K562 (cell line): Measurements from ENCODE around the gene LRRIQ4. TPM values are rescaled to one million over a fixed set of nuclear protein-coding genes. Genes with fewer than 3 reads are reported as not detected.
A peak's percentile ranks its signal among the peaks of the same experiment; 100 is the strongest.

Experiments
- ARID1B ChIP-seq: fragments of 450-650 bp; IDR thresholded peaks from 2 replicates; pipeline ENCODE4 v1.6.1; 2016; ENCODE audit warnings: antibody characterized with exemption, mild to moderate bottlenecking, inconsistent platforms
- CGGBP1 ChIP-seq: fragments of 250-450 bp; sonication (Bioruptor Pico); IDR thresholded peaks from 2 replicates; pipeline ENCODE4 v1.9.0; 2021; ENCODE audit warnings: mild to moderate bottlenecking
- E2F6 ChIP-seq, 2 experiments: IDR thresholded peaks; 2 replicates each; pipeline ENCODE4 v1.6.1; 2011; ENCODE audit warnings: borderline replicate concordance in 1 of 2, control low read depth in 1 of 2, low read depth in 1 of 2, low read length in 1 of 2, mild to moderate bottlenecking in 1 of 2, mixed read lengths in 1 of 2, moderate library complexity in 1 of 2; ENCODE audit not compliant: insufficient read depth in 1 of 2, insufficient read length in 1 of 2, poor library complexity in 1 of 2, severe bottlenecking in 1 of 2; ENCODE audit errors: extremely low read depth in 1 of 2
- GTF3C2 ChIP-seq: IDR thresholded peaks from 3 replicates; pipeline ENCODE4 v1.6.1; 2011; ENCODE audit warnings: borderline replicate concordance, mild to moderate bottlenecking, moderate library complexity; ENCODE audit not compliant: insufficient read length; ENCODE audit errors: extremely low read depth
- JUNB ChIP-seq: fragments of 450-650 bp; formaldehyde crosslinking; conservative IDR thresholded peaks from 2 replicates; pipeline ENCODE4 v1.4.0; 2020; ENCODE audit warnings: mild to moderate bottlenecking
- MTA2 ChIP-seq: fragments of 450-650 bp; IDR thresholded peaks from 2 replicates; pipeline ENCODE4 v1.6.1; 2016; ENCODE audit warnings: low read depth
- MTF1 ChIP-seq: fragments of 250-450 bp; sonication (Bioruptor Pico); IDR thresholded peaks from 2 replicates; pipeline ENCODE4 v1.9.0; 2021; ENCODE audit warnings: moderate library complexity, mild to moderate bottlenecking, inconsistent platforms, borderline replicate concordance
- PCBP1 ChIP-seq: fragments of 200-400 bp; formaldehyde crosslinking; IDR thresholded peaks from 2 replicates; pipeline ENCODE4 v1.6.1; 2018; ENCODE audit warnings: mild to moderate bottlenecking, low read depth, low read length; ENCODE audit not compliant: poor library complexity, severe bottlenecking
- RFX5 ChIP-seq: IDR thresholded peaks from 2 replicates; pipeline ENCODE4 v1.6.1; 2011; ENCODE audit warnings: low read depth, mild to moderate bottlenecking, improper control_type of control experiment, low read length
- SNAPC5 ChIP-seq: fragments of 250-450 bp; sonication (Bioruptor Pico); IDR thresholded peaks from 2 replicates; pipeline ENCODE4 v1.8.0; 2021; ENCODE audit warnings: moderate library complexity, mild to moderate bottlenecking, inconsistent platforms
- USF1 ChIP-seq: sonication (generic); formaldehyde crosslinking; IDR thresholded peaks from 2 replicates; pipeline ENCODE4 v1.9.0; 2022; ENCODE audit warnings: mild to moderate bottlenecking, missing genetic modification reagents
- ZNF324 ChIP-seq: fragments of 250-450 bp; sonication (Bioruptor Pico); IDR thresholded peaks from 2 replicates; pipeline ENCODE4 v1.4.0; 2020; ENCODE audit warnings: mild to moderate bottlenecking
- polyA plus RNA-seq, 8 experiments: library from polyadenylated mRNA; depleted of rRNA in 4 of 8; stranded (reverse) in 5 of 8; unstranded in 3 of 8; fragments of >200 nt; fragmentation: Nextera tagmentation in 2 of 8; fragmentation: Illumina TruSeq in 1 of 8; extraction: Ambion mirVana in 2 of 8; extraction: Trizol in 1 of 8; gene quantifications; 2 replicates each; pipeline versions ENCODE4 v1.2.1 to v1.2.3, GENCODE V29; 2011 to 2014; ENCODE audit warnings: inconsistent platforms in 1 of 8, missing spikeins in 1 of 8
- total RNA-seq, 7 experiments: library from RNA; depleted of rRNA in 6 of 7; stranded (reverse); fragments of >200 nt in 6 of 7; fragmentation: Illumina TruSeq in 2 of 7; extraction: Trizol in 2 of 7; gene quantifications; 2 replicates each; pipeline versions ENCODE4 v1.2.1 to v1.2.3, GENCODE V29; 2011 to 2021; ENCODE audit warnings: low replicate concordance in 1 of 7
- TF ChIP-seq, protein P1 (sequence below): fragments of 450-650 bp; formaldehyde crosslinking; IDR thresholded peaks from 2 replicates; pipeline ENCODE4 v1.4.0; 2020; ENCODE audit warnings: mild to moderate bottlenecking, moderate library complexity
- TF ChIP-seq, protein P2 (sequence below): fragments of 450-650 bp; IDR thresholded peaks from 2 replicates; pipeline ENCODE4 v1.6.1; 2018; ENCODE audit warnings: mild to moderate bottlenecking, low read depth; ENCODE audit not compliant: partially characterized antibody
- TF ChIP-seq, protein P3 (sequence below), 2 experiments: fragments of 450-650 bp in 1 of 2; sonication (generic) in 1 of 2; formaldehyde crosslinking in 1 of 2; IDR thresholded peaks in 1 of 2; conservative IDR thresholded peaks in 1 of 2; 2 replicates each; pipeline versions ENCODE4 v1.6.1 to v1.8.1; 2016 to 2023; ENCODE audit warnings: mild to moderate bottlenecking in 2 of 2, moderate library complexity in 2 of 2, inconsistent platforms in 1 of 2, missing genetic modification reagents in 1 of 2

Gene LRRIQ4
- total and polyA plus RNA-seq, 9 of the 15 experiments (the other 6 are each of a cell fraction or from before 2014, with no cell fraction given): not detected

GRCh38 chr3:169764882-169765612 is 47.6 kb upstream of the LRRIQ4 start, which contains the start of gene TERC (continued):
- TF ChIP-seq ZNF324 (CRISPR knock-in tag) (no peak), GTF3C2 (no peak), MTA2 (no peak), MTF1 (CRISPR knock-in tag) (no peak), RFX5 (no peak), CGGBP1 (CRISPR knock-in tag) (peak; percentile 86), JUNB (no peak), PCBP1 (peak; percentile 2), USF1 (CRISPR knock-in tag) (no peak), SNAPC5 (CRISPR knock-in tag) (no peak), ARID1B (no peak; the same call in 1 of the 2 replicates), E2F6 (IDR thresholded peaks at IDR 0.05; ENCODE audit: borderline replicate concordance in 1 of 2, extremely low read depth in 1 of 2, insufficient read depth in 1 of 2, insufficient read length in 1 of 2, low read depth in 1 of 2, low read length in 1 of 2, poor library complexity in 1 of 2, severe bottlenecking in 1 of 2) (peak; percentile 61 to 68)
- TF ChIP-seq, protein P1, sequence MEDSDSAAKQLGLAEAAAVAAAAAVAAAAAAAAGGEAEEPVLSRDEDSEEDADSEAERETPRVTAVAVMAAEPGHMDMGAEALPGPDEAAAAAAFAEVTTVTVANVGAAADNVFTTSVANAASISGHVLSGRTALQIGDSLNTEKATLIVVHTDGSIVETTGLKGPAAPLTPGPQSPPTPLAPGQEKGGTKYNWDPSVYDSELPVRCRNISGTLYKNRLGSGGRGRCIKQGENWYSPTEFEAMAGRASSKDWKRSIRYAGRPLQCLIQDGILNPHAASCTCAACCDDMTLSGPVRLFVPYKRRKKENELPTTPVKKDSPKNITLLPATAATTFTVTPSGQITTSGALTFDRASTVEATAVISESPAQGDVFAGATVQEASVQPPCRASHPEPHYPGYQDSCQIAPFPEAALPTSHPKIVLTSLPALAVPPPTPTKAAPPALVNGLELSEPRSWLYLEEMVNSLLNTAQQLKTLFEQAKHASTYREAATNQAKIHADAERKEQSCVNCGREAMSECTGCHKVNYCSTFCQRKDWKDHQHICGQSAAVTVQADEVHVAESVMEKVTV (CRISPR knock-in tag): 0 out of 2 replicates have a peak, but pooled peaks have one; percentile 9
- TF ChIP-seq, protein P2, sequence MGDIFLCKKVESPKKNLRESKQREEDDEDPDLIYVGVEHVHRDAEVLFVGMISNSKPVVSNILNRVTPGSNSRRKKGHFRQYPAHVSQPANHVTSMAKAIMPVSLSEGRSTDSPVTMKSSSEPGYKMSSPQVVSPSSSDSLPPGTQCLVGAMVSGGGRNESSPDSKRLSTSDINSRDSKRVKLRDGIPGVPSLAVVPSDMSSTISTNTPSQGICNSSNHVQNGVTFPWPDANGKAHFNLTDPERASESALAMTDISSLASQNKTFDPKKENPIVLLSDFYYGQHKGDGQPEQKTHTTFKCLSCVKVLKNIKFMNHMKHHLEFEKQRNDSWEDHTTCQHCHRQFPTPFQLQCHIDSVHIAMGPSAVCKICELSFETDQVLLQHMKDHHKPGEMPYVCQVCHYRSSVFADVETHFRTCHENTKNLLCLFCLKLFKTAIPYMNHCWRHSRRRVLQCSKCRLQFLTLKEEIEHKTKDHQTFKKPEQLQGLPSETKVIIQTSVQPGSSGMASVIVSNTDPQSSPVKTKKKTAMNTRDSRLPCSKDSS: no peak
- TF ChIP-seq, protein P3, sequence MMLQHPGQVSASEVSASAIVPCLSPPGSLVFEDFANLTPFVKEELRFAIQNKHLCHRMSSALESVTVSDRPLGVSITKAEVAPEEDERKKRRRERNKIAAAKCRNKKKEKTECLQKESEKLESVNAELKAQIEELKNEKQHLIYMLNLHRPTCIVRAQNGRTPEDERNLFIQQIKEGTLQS (IDR thresholded peaks at IDR 0.05): no peak
- TF ChIP-seq, protein P3 (CRISPR knock-in tag; conservative IDR thresholded peaks at IDR 0.05): 0 out of 2 replicates have a peak, but pooled peaks have one; percentile 21
